Neural progenitor cell (in vitro differentiated cells): ENCODE data around the gene ITGA8.

Experiments used
- CTCF ChIP-seq: fragments of 200-600 bp; sonication (generic); IDR thresholded peaks from 2 replicates; pipeline ENCODE4 v1.5.1; 2017; ENCODE audit warnings: antibody characterized with exemption, mild to moderate bottlenecking
- EZH2 ChIP-seq: fragments of 200-600 bp; sonication (generic); IDR thresholded peaks from 2 replicates; pipeline ENCODE4 v1.6.1; 2017; ENCODE audit warnings: antibody characterized with exemption, mild to moderate bottlenecking, moderate library complexity
- EZH2phosphoT487 ChIP-seq: fragments of 200-600 bp; sonication (generic); IDR thresholded peaks from 2 replicates; pipeline ENCODE4 v1.6.1; 2017; ENCODE audit warnings: antibody characterized with exemption

- TF ChIP-seq EZH2phosphoT487 (no peak), CTCF (no peak), EZH2 (no peak)
Observed at GRCh38 chr10:15572531-15573045, 147.1 kb downstream of the ITGA8 start.
